ENCODE data around the gene IZUMO1. TPM values are rescaled to one million over a fixed set of nuclear protein-coding genes. Genes with fewer than 3 reads are reported as not detected.

IZUMO1 gene
- total and polyA plus RNA-seq, 9 of the 15 experiments (the other 6 are each of a cell fraction or from before 2014, with no cell fraction given): 0.14 to 2.1 (median 0.73) TPM

- TF ChIP-seq MBD1 (CRISPR knock-in tag; IDR thresholded peaks at IDR 0.05) (no peak), MLX (CRISPR knock-in tag; conservative IDR thresholded peaks at IDR 0.05) (no peak), PYGO2 (tag; IDR thresholded peaks at IDR 0.05) (no peak), NR3C1 (CRISPR knock-in tag; IDR thresholded peaks at IDR 0.05) (no peak), HNRNPH1 (optimal IDR thresholded peaks at IDR 0.05; ENCODE audit: low read depth, low read length) (no peak), ZNF197 (CRISPR knock-in tag; IDR thresholded peaks at IDR 0.05; ENCODE audit: low read depth) (no peak), ZNF696 (CRISPR knock-in tag; conservative IDR thresholded peaks at IDR 0.05) (no peak), KDM4B (IDR thresholded peaks at IDR 0.05; ENCODE audit: borderline replicate concordance in 2 of 2, low read depth in 1 of 2) (no peak), PBX2 (CRISPR knock-in tag; IDR thresholded peaks at IDR 0.05; ENCODE audit: low read depth) (no peak), PBX2 (tag; conservative IDR thresholded peaks at IDR 0.05; ENCODE audit: low read depth) (no peak), SRF (CRISPR knock-in tag; IDR thresholded peaks at IDR 0.05) (0 out of 4 replicates have a peak, but pooled peaks of 1 of the 2 experiments have one; percentile 42), LCOR (CRISPR knock-in tag; IDR thresholded peaks at IDR 0.05) (no peak), STAT5B (CRISPR knock-in tag; IDR thresholded peaks at IDR 0.05) (no peak), RNF219 (CRISPR knock-in tag; IDR thresholded peaks at IDR 0.05) (no peak)
These were observed 5.3 kb downstream of the IZUMO1 start (continued) for GRCh38 chr19:48741129-48741999.
